RWPE2 (cell line): Measurements from ENCODE around the gene ECHDC3.
"Not testable (repeated sequence)": the region's sequence is repeated elsewhere in the genome, so short reads cannot be mapped to it uniquely, and the experiment has no call there.

Experiments used
- ATAC-seq: fragments of 200-7000 bp; cut with Tn5 transposase; 3 replicates; pipeline ENCODE4 v1.9.1; 2021; ENCODE audit warnings: low read depth
- DNase-seq: peaks from one replicate; pipeline ENCODE4 v3.0.0-alpha.2; 2020; ENCODE audit warnings: low spot score
- H3K27ac ChIP-seq: fragments of 450-650 bp; 2 replicates; pipeline ENCODE4 v1.5.1; 2017; ENCODE audit warnings: mild to moderate bottlenecking; ENCODE audit not compliant: poor library complexity, severe bottlenecking
- H3K27me3 ChIP-seq: fragments of 250-450 bp; sonication (Bioruptor Pico); 2 replicates; pipeline ENCODE4 v1.5.1; 2021; ENCODE audit warnings: mild to moderate bottlenecking, moderate library complexity; ENCODE audit not compliant: insufficient read depth, poor library complexity, severe bottlenecking
- H3K36me3 ChIP-seq: fragments of 250-450 bp; sonication (Bioruptor Pico); 2 replicates; pipeline ENCODE4 v1.5.1; 2020; ENCODE audit warnings: low read depth, mild to moderate bottlenecking, moderate library complexity
- H3K4me1 ChIP-seq: fragments of 250-450 bp; sonication (Bioruptor Pico); 2 replicates; pipeline ENCODE4 v1.5.1; 2021; ENCODE audit warnings: mild to moderate bottlenecking, moderate library complexity; ENCODE audit not compliant: insufficient read depth, poor library complexity, severe bottlenecking
- H3K4me3 ChIP-seq: fragments of 250-450 bp; sonication (Bioruptor Pico); 2 replicates; pipeline ENCODE4 v1.5.1; 2021; ENCODE audit warnings: mild to moderate bottlenecking, moderate library complexity; ENCODE audit not compliant: severe bottlenecking
- H3K9me3 ChIP-seq: fragments of 250-450 bp; sonication (Bioruptor Pico); 2 replicates; pipeline ENCODE4 v1.5.1; 2021; ENCODE audit warnings: mild to moderate bottlenecking, moderate library complexity; ENCODE audit not compliant: severe bottlenecking
- CTCF ChIP-seq: fragments of 450-650 bp; IDR thresholded peaks from one replicate; pipeline ENCODE4 v1.5.1; 2017; ENCODE audit warnings: mild to moderate bottlenecking, moderate library complexity; ENCODE audit not compliant: poor library complexity, severe bottlenecking

Gene ECHDC3

GRCh38 chr10:11730779-11731178 is 11.4 kb upstream of the ECHDC3 start:
- Histone ChIP-seq H3K4me1 (no peaks in the 10 kb centered on the region), H3K4me3 (no peak overlapping the region), H3K27me3 (no peaks in the 10 kb centered on the region), H3K27ac (no peak overlapping the region), H3K36me3 (no peaks in the 10 kb centered on the region), H3K9me3 (no peaks in the 10 kb centered on the region)
- no peak for TF ChIP-seq CTCF
- ATAC-seq (no peak), DNase-seq (no peak)

- not testable (repeated sequence) for ATAC-seq, H3K4me3 ChIP-seq, H3K4me1 ChIP-seq, H3K9me3 ChIP-seq, DNase-seq, H3K27me3 ChIP-seq, H3K36me3 ChIP-seq, H3K27ac ChIP-seq
Measured at GRCh38 chr10:11736767-11737166, 5.4 kb upstream of the ECHDC3 start.

- H3K9me3 ChIP-seq, DNase-seq, H3K36me3 ChIP-seq, H3K27ac ChIP-seq, H3K4me1 ChIP-seq, ATAC-seq, H3K27me3 ChIP-seq: not testable (repeated sequence)
- peak overlapping the region; percentile 18 for H3K4me3 ChIP-seq
Measured at GRCh38 chr10:11737258-11738032, 4.7 kb upstream of the ECHDC3 start.

DNA sequence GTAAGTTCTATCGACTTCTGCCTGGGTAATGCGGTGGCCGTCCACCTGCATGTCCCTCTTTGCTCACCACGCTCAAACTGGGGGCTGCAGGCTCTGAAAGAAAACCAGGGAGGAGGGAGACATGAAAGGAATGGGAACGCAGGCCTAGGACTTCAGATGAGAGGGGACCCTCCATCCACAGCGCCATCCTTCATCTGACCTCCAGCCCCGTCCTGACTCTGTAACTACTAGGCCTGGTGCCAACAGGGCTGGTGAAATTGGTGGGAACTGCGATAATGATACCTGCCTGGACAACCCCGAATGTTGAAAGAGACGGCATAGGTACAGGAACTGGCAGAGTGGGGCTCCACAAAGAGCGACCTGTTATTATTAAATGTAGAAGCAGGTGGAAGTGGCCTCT is 1.3 kb upstream of the ECHDC3 start:
- Histone ChIP-seq H3K36me3 (no peaks in the 10 kb centered on the region), H3K4me1 (no peaks in the 10 kb centered on the region), H3K27me3 (no peaks in the 10 kb centered on the region), H3K27ac (no peak overlapping the region), H3K4me3 (no peak overlapping the region), H3K9me3 (no peaks in the 10 kb centered on the region)
- no peak for TF ChIP-seq CTCF
- ATAC-seq = no peak
- no peak for DNase-seq

- DNase-seq (no peak), ATAC-seq (no peak)
- no peak for TF ChIP-seq CTCF
- Histone ChIP-seq H3K4me1 (no peaks in the 10 kb centered on the region), H3K9me3 (no peaks in the 10 kb centered on the region), H3K36me3 (no peaks in the 10 kb centered on the region), H3K4me3 (peak overlapping the region; percentile 40), H3K27ac (no peak overlapping the region), H3K27me3 (no peaks in the 10 kb centered on the region)
Measured at GRCh38 chr10:11741608-11742007, 574 bp upstream of the ECHDC3 start.

- Histone ChIP-seq H3K36me3 (no peaks in the 10 kb centered on the region), H3K4me3 (peak overlapping the region; percentile 40), H3K27me3 (no peaks in the 10 kb centered on the region), H3K27ac (no peak overlapping the region), H3K4me1 (no peaks in the 10 kb centered on the region), H3K9me3 (no peaks in the 10 kb centered on the region)
- ATAC-seq (no peak), DNase-seq (no peak)
- no peak for TF ChIP-seq CTCF
Measured at GRCh38 chr10:11742779-11743298, 657 bp downstream of the ECHDC3 start.
